ENCODE results near the gene PRSS8. TPM values are rescaled to one million over a fixed set of nuclear protein-coding genes. Genes with fewer than 3 reads are reported as not detected.
A peak's percentile ranks its signal among the peaks of the same experiment; 100 is the strongest.

The PRSS8 gene
- polyA plus RNA-seq, 1 donor from 2014 or later, result not detected

GRCh38 chr16:31108035-31108793 is 27.3 kb downstream of the PRSS8 start, which contains the start of gene BCKDK:
TSS of gene BCKDK (plus strand) at chr16:31108386. CDS start at chr16:31109224, 838 bp downstream.
- Histone ChIP-seq H4K20me1 (ENCODE audit: insufficient read depth) (no peaks in the 10 kb centered on the region), H3K27ac (ENCODE audit: low read length) (peak within 1 kb of the TSS; percentile 24), H3K27me3 (ENCODE audit: insufficient read depth, low read depth, low read length) (no peaks in the 10 kb centered on the region)

More at GRCh38 chr16:31108035-31108793, 27.3 kb downstream of the PRSS8 start, which contains the start of gene BCKDK:
- TF ChIP-seq SMC3 (conservative IDR thresholded peaks at IDR 0.05; ENCODE audit: poor library complexity) (no peak), EZH2 (IDR thresholded peaks at IDR 0.05; ENCODE audit: borderline replicate concordance, insufficient read depth, low read length, poor library complexity, severe bottlenecking) (no peak), TAF1 (IDR thresholded peaks at IDR 0.05; ENCODE audit: low read depth) (no peak), POLR2AphosphoS5 (IDR thresholded peaks at IDR 0.05) (peak; percentile 74), MXI1 (conservative IDR thresholded peaks at IDR 0.05; ENCODE audit: poor library complexity, severe bottlenecking) (peak; percentile 75), EP300 (conservative IDR thresholded peaks at IDR 0.05; ENCODE audit: poor library complexity, severe bottlenecking) (peak; percentile 25), CTCF (IDR thresholded peaks at IDR 0.05; ENCODE audit: poor library complexity, severe bottlenecking) (no peak), RAD21 (conservative IDR thresholded peaks at IDR 0.05) (no peak), REST (IDR thresholded peaks at IDR 0.05; ENCODE audit: borderline replicate concordance) (no peak)
- H3K9ac ChIP-seq (ENCODE audit: low read length), result peak within 1 kb of the TSS; percentile 87
- H3K79me2 ChIP-seq (replicated peaks; ENCODE audit: insufficient read depth, low read length), result no peaks in the 10 kb centered on the region
- no peaks in the 10 kb centered on the region for H3K9me2 ChIP-seq (ENCODE audit: insufficient read depth, low read length)
- H3K4me3 ChIP-seq (ENCODE audit: low read length), result peak within 1 kb of the TSS; percentile 99
- no peaks in the 10 kb centered on the region for H3F3A ChIP-seq (ENCODE audit: insufficient read depth, low read length, poor library complexity, severe bottlenecking)
- H3K4me2 ChIP-seq (ENCODE audit: low read length), result peak within 1 kb of the TSS; percentile 44
- no peaks in the 10 kb centered on the region for H3K9me3 ChIP-seq (ENCODE audit: low read length)
- no peaks in the 10 kb centered on the region for H3K36me3 ChIP-seq (ENCODE audit: insufficient read depth, low read length)
- peak within 1 kb of the TSS; percentile 83 for H2AFZ ChIP-seq (ENCODE audit: low read depth, low read length)

All from neural cell (in vitro differentiated cells).